GM19468 (cell line): Measurements from ENCODE around the gene PNLIPRP1.

ENCODE experiments used
- ATAC-seq: cut with Tn5 transposase; IDR thresholded peaks from one replicate; pipeline ENCODE4 v1.9.1; 2021; ENCODE audit warnings: mild to moderate bottlenecking, moderate library complexity, moderate number of reproducible peaks; ENCODE audit not compliant: unreplicated experiment; ENCODE audit errors: extremely low read depth

Gene PNLIPRP1

DNA sequence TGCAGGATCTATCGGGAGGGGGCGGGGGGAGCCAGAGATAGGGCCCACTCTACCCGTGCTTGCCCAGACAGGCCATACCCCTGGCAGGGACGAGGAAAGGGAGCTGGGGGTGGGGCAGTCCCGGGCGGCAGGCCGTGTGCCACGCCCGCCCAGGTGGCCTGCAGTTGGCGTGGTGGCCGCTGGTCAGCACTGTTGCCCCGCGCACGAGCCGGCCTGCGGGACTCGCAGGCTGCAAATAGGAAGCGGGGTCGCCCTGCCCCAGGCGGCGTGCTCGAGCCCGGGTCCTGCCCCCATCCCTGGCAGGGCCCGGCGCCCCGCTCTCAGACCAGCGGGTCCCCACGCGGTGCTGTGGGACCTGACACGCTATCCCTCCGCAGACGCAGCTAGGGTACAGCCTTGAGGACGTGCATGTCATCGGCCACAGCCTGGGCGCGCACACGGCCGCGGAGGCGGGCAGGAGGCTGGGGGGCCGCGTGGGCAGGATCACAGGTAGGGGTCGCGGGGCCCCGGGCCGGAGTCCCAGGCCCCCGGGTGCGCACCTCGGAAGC is 36.7 kb downstream of the PNLIPRP1 start:
- ATAC-seq = no peak

DNA sequence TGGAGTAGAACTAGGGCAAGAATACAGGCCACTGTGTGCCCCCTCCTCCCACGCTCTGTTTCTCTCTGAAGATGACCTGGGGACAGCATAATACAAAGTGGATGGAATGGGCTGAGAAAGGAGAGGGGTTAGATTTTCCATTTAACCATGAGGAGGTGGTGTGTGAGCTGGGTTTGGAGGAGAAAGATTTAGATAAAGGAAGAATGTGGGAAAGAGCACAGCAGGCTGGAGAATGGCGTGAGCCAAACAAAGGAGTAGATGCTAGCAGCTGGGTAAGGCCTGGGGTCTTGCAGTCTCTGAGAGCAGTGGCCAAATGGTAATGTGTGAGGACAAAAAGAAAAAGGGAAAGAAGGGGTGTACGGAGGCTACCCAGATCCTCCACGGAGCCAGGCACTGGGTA is 38.6 kb downstream of the PNLIPRP1 start:
- no peak for ATAC-seq

DNA sequence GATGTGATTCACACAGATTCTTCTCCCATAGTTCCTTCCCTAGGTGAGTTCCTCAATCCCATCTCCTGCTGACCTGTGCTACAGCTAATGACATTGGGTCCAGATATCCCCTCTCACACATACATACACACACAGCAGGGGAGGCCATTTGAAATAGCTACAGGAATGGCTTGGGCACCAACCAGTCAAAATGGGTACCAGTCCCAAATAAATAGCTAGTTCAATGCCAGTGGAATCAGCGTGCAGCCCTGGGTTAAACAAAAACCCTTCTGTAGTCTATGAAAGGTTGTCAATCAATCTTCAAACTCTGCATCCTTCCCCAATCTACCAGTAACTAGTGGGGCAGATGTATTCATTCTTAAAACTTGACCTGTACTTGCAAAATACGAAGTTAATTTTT is 39.3 kb downstream of the PNLIPRP1 start:
- ATAC-seq = no peak

DNA sequence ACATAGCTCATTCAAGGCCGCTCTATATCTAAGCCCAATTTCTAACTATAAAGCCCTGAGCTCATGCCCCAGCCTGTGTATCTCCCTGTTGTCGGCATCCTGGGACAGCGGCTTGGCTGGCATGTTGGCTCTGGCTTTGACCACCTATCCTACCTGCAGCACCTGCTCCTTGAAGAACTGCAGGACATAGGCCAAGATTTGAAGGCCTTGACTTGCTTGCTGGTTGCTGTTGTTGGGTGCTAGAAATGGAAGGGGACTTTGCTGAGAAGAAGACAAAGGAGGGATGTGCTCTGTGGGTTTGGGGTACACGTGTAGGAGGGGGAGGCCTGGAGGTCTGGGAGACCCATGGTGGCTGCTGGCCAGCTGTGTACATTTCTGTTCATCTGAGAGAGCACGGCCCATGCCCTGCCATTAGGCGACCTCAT is 41.1 kb downstream of the PNLIPRP1 start:
- ATAC-seq = no peak

DNA sequence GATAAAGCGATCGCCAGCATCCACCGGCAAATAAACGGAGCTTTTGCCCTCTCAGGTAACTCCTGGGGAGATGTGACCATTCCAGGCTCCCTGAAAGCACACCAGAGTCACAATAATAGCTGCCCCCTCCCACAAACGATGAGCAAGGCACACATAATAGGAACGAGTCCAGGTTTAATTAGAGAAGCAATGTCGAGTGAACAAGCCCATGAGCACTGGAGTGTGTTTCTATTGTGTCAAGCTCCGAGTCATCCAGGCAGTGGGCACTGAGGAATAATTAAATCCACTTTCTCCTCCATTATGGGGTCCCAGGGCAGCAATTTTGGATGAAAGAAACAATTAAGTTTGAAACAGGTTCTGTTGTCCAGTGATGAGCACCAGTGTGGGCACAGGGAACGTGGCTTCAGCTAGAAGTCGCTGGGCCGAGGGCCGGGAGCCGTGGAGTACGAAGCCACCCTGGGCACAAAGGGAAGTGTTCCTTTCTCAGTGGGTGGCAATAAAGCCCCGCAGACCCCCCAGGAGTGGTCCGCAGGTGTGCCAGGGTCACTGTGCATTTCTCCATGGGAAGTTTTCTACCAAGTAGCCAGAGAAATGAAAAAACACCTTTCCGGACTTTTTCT is 41.9 kb downstream of the PNLIPRP1 start:
- ATAC-seq = no peak

DNA sequence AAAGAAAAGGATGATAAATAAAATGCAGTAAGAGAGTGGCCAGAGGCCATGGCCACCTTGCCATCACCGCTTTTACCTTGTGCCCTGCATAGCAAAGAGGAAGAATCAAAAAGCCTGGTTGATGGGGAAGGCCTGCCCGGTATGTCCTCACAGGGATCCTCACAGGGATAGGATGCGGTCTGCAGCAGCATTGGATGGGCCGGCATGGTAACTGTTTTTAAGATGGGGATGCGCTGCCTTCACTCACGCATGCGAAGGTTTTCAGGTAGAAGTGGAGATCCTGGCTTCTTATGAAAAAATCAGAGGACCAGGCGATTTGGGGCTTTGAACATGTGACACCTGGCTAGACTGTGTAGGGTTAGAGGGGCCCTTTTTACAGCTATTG is 42.4 kb downstream of the PNLIPRP1 start:
- ATAC-seq = no peak

DNA sequence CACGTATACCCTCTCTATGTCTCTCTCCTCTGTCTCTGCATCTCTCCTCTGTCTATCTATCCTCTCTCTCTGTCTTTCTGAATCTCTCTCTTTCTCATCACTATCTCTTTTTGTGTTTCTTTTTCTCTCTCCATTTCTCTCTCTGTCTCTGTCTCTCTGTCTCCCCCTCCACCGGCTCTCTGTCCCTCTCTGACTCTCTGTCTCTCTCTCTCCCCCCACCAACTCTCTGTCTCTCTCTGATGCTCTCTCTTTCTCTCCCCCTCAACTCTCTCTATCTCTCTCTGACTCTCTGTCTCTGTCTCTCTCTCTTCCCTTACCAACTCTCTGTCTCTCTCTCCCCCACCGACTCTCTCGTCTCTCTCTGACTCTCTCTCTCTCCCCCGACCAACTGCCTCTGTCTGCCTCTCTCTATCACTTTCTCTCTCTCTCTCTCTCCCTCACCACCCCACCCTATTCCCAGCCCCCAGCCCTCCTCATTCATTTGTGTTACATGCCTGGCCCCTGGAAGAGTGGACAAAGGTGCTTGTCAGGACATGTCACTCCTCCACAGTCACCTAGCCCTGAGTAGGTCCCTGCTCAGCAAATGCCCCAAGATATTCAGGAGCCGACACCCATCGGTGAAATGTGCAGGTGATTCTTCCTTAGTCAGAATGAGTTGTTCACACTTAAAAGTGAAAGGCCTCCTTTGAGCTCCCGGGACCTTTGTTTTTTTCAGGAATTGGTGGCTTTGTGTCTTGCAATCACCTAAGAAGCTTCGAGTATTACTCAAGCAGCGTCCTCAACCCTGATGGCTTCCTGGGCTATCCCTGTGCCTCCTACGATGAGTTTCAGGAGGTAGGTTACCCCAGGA is 43.6 kb downstream of the PNLIPRP1 start:
- no peak for ATAC-seq

DNA sequence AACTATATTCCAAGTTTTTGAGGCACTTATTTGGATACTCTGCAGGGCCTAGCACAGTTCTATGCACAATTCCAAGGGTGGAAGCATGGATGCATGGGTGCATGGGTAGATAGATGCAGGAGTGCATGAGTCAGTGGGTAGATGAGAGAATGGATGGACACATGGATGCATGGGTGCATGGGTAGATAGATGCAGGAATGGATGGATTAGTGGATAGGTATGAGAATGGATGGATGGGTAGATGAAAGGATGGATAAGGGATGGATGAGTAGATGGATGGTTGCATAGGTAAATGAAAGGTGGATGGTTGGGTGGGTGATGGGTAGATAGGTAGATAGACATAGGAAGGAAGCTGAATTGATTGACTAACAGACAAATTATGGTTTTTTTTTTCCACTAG is 45.6 kb downstream of the PNLIPRP1 start:
- ATAC-seq = no peak

DNA sequence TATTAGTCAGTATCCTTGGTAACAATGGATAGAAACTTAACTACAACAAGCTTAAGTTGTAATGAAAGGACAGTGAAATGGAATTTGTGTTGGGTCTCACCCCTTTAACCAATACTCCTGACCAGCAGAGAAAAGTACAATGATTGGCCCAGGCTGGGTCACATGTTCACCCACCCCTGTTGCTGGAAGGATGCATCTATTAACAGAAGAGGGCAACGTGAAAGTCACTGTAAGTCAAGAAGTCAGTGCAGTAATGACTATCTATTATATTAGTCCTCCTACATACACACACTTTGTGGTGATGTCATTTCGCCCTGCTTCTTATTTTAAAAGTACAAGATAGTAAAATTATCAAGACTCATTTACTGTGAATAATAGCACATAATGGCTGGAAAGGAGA is 46.2 kb downstream of the PNLIPRP1 start:
- no peak for ATAC-seq

DNA sequence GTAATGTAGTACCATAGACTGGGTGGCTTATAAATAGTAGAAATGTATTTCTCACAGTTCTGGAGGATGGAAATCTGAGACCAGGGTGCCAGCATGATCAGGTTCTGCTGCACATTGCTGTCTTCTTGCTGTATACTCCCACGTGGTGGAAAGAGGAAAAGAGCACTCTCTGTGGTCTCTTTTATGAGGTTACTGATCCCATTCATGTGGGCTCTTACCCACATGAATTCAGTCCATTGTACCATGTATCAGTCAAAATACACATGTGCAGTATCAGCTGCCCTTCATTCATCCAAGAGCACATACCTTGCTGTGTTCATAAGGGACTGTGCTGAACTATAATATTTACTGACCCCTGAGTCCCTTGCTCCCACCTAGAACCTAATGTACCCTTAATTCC is 47.1 kb downstream of the PNLIPRP1 start:
- no peak for ATAC-seq

DNA sequence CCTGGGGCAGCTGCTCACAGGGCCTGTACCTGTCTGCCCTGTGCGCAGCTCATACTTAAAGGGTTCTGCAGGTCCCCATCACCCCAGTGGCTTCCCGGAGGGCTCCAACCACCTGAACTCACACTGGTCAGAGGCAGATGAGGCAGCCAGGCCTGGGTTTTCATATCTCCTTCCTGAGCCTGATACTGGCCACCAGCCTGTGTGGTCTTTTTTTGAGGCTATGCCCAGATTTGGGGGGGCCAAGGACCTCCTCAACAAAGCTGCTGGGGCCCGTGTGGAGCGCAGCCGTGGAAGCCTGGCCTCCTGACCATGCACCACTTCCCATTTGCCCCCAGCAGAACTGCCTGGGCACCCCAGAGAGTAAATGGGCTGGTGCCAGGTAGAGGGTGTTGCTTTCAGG is 55.7 kb downstream of the PNLIPRP1 start:
- no peak for ATAC-seq

DNA sequence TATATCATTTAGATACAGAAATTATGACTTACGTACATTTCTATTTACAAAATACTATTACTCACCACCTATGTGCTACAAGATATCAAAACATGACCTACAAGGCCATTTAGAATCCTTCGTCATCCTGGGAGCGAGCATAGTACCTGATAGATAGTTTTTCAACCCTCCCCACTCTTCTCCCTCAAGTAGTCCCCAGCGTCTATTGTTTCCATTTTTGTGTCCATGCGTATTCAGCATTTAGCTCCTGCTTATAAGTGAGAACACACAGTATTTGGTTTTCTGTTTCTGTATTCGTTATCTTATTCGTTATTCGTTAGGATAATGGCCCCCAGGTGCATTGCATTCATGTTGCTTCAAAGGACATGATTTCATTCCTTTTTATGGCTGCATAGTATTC is 58.1 kb downstream of the PNLIPRP1 start:
- no peak for ATAC-seq

DNA sequence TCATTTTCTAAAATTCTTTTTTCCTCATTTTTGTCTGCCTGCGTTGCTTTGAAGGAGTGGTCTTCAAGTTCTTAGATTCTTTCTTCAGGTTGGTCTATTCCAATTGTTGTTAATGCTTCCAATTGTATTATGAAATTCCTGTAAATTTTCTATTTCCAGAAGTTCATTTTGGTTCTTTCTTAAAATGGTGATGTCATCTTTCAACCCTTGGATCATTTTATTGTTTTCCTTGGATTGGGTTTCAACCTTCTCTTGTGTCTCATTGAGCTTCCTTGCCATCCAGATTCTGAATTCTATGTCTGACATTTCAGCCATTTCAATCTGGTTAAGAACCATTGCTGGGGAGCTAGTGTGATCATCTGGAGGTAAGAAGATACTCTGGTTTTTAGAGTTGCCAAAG is 63.1 kb downstream of the PNLIPRP1 start:
- no peak for ATAC-seq

DNA sequence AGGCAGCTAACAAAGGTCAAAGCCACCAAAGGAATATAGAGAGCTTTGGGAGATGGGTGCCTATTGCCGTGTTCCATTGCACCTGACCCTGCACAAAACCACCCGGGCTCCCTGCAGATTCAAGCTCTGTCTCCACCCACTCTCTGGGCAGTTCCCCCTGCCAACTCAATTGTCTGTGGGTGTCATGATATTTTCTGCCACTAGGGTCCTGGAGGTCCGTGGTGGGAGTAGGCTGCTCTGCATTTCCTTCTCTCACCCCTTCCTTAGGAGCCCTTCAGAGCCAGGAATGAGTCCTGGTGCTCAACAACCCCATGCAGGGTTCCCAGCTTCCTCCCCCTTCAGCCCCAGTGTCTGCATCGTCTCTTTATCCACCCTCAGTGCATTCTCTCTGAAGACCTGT is 64.1 kb downstream of the PNLIPRP1 start:
- ATAC-seq = no peak

DNA sequence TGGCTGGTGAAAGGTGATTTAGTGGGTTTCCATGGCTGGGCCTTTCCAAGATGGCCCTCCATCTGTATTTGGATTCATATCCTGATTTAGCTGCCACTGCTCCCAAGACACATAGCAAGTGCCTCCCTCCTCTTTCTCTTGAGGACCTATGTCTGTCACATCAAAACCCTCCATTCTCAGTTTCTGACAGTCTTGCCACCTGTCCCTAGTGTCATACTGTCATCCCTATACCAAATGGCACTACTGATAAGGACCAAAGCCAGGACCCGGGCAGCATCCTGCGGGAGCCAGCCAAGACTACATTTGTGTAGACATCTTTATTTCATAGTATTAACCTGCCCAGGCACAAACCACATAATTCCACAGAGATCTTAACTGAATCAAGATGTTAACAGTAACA is 64.8 kb downstream of the PNLIPRP1 start:
- no peak for ATAC-seq

DNA sequence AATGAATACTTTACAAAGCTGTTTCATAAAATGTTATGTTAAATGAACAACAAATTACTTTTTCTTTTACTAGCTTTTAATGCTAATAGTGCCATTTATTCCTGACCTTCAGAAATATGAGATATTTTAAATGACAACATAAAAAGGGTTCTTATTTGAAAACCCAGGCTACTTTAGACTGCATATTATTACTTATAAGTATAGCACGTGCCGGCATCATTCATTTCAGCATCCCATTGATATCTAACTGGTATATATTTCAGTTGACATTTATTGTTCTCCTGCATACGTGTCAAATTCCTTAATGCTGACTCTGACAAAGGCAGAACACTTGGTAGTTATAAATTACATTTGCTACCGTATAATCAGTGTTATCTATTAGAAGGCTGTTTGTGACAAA is 65.3 kb downstream of the PNLIPRP1 start:
- no peak for ATAC-seq

DNA sequence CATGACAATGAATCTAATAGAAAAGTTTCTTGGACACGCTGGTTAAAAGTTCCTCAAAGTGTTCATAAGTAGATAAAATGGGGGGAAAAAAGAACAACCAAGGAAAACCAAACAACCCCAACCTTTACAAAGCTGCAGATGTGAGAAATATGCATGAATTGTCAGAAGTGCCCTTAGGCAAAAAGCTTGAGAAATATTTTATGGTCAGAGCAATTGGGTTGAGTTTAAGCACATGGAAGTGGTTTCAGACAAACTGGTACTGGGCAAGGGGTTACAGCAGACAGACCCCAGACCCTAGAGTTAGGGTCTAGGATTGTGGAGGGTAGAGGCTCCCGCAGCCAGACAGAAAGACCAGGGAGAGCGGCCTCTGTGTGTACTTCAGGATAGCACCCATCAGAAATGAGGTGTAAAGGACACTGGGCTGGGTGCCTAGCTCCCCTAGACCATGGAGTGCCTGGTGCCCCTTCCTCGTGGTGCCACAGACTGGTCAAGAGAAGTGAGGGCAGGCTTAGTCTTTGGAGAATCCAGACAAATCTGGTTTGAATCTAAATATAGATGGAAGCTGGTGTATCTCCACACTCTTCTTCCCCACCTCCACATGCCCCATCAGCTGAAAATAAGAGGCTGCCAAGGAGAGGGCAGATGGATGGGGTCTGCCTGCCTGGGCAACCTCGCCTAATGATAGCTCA is 67.2 kb downstream of the PNLIPRP1 start:
- no peak for ATAC-seq
